ENCODE measurements around the gene SETD3. TPM values are rescaled to one million over a fixed set of nuclear protein-coding genes. Genes with fewer than 3 reads are reported as not detected.

The SETD3 gene
- total and polyA plus RNA-seq, 10 of the 15 experiments (the other 5 are each of a cell fraction or from before 2014, with no cell fraction given): 11.3 to 44.2 (median 36.5) TPM

- ATAC-seq (no peak), FAIRE-seq (no peak), DNase-seq (ENCODE audit: low read depth, low spot score) (no peak)
- Histone ChIP-seq H4K20me1 (ENCODE audit: control insufficient read depth, insufficient read depth) (no peaks in the 10 kb centered on the region), H3K4me3 (no peak overlapping the region), H3K4me1 (ENCODE audit: control insufficient read depth, insufficient read depth, low read length) (no peaks in the 10 kb centered on the region), H3K9me3 (replicated peaks; ENCODE audit: control insufficient read depth, insufficient read depth, low read length) (no peaks in the 10 kb centered on the region), H3K9ac (ENCODE audit: control insufficient read depth, insufficient read depth, low read length) (no peak overlapping the region), H2AFZ (ENCODE audit: control insufficient read depth, low read depth, low read length) (no peak overlapping the region), H3K79me2 (ENCODE audit: control insufficient read depth, insufficient read depth, low read length) (no peaks in the 10 kb centered on the region), H3K27me3 (replicated peaks in 1 of 2; ENCODE audit: control insufficient read depth in 2 of 2, insufficient read depth in 2 of 2, low read length in 1 of 2) (no peaks in the 10 kb centered on the region), H3K4me2 (ENCODE audit: control insufficient read depth, insufficient read depth) (no peak overlapping the region), H3K36me3 (ENCODE audit: control insufficient read depth in 2 of 2, insufficient read depth in 2 of 2, low read length in 1 of 2) (peaks cover 4 to 13% of the 10 kb centered on the region in 2 experiments; a peak in 3 of 4 replicates), H3K27ac (ENCODE audit: control insufficient read depth, insufficient read depth) (no peak overlapping the region)
- intact Hi-C loops (cut with micrococcal nuclease; ENCODE audit: unreplicated experiment) (no loop called here), in situ Hi-C loops (cut with MboI) (no loop called here)
- no peak for TF ChIP-seq CEBPB (IDR thresholded peaks at IDR 0.05; ENCODE audit: borderline replicate concordance in 1 of 2, low read depth in 2 of 2, low read length in 2 of 2)
- no peak for TF ChIP-seq SMARCA5 (IDR thresholded peaks at IDR 0.05)
- no peak for TF ChIP-seq SREBF2 (IDR thresholded peaks at IDR 0.05; ENCODE audit: low read length)
- no peak for TF ChIP-seq ZNF217 (IDR thresholded peaks at IDR 0.05)
- TF ChIP-seq LARP7 (IDR thresholded peaks at IDR 0.05): no peak
- no peak for TF ChIP-seq PKNOX1 (IDR thresholded peaks at IDR 0.05)
- no peak for TF ChIP-seq RFX5 (IDR thresholded peaks at IDR 0.05; ENCODE audit: low read depth, low read length)
- TF ChIP-seq E2F4 (IDR thresholded peaks at IDR 0.05; ENCODE audit: low read depth, low read length): no peak
- TF ChIP-seq IKZF2 (IDR thresholded peaks at IDR 0.05): no peak
- no peak for TF ChIP-seq GATAD2B (conservative IDR thresholded peaks at IDR 0.05; ENCODE audit: low read depth)
- TF ChIP-seq ESRRA (IDR thresholded peaks at IDR 0.05; ENCODE audit: low read length): no peak
- no peak for TF ChIP-seq STAT3 (IDR thresholded peaks at IDR 0.05; ENCODE audit: low read depth, low read length)
- TF ChIP-seq POU2F2 (IDR thresholded peaks at IDR 0.05; ENCODE audit: borderline replicate concordance, low read depth, low read length): no peak
- TF ChIP-seq NFIC (IDR thresholded peaks at IDR 0.05; ENCODE audit: low read depth, low read length): no peak
- CTCF ChIA-PET: no interaction called here
- WGBS (ENCODE audit: insufficient coverage, insufficient replicate concordance, low lambda C conversion rate, missing lambda C conversion rate): 67% methylated on average over 3 of the region's 3 CpGs
- RAD21 ChIA-PET (ENCODE audit: unreplicated experiment): no interaction called here
- POLR2A ChIA-PET: interaction anchor here (1.7 kb wide), 1 partner anchor 26 kb away, joined by 4 read pairs; the partner anchor contains the start of gene SETD3
- SMC1A ChIA-PET (ENCODE audit: uncharacterized antibody, unreplicated experiment): no interaction called here
- BruUV-seq (replicated peaks): no TSS peak
Observed at GRCh38 chr14:99454246-99454645, 26.4 kb downstream of the SETD3 start.

All from GM12878 (cell line).